Measurements from ENCODE around the gene ZNF593. TPM values are rescaled to one million over a fixed set of nuclear protein-coding genes. Genes with fewer than 3 reads are reported as not detected.

ZNF593 gene
- total and polyA plus RNA-seq, 9 of the 15 experiments (the other 6 are each of a cell fraction or from before 2014, with no cell fraction given) = 9.8 to 334 (median 48.2) TPM

- peak; percentile 70 to 85 for TF ChIP-seq E2F6 (IDR thresholded peaks at IDR 0.05; ENCODE audit: borderline replicate concordance in 1 of 2, extremely low read depth in 1 of 2, insufficient read depth in 1 of 2, insufficient read length in 1 of 2, low read depth in 1 of 2, low read length in 1 of 2, poor library complexity in 1 of 2, severe bottlenecking in 1 of 2)
- 0 out of 2 replicates have a peak, but pooled peaks have one; percentile 54 for TF ChIP-seq PTBP1 (IDR thresholded peaks at IDR 0.05; ENCODE audit: low read depth, low read length)
- peak in 1 of 2 experiments; percentile 92; a peak in 2 of 4 replicates for TF ChIP-seq NONO (IDR thresholded peaks at IDR 0.05; ENCODE audit: low read depth in 2 of 2, low read length in 1 of 2)
- 0 out of 2 replicates have a peak, but pooled peaks have one; percentile 67 for TF ChIP-seq CAMTA2 (CRISPR knock-in tag; conservative IDR thresholded peaks at IDR 0.05)
- TF ChIP-seq ATF1 (CRISPR knock-in tag; IDR thresholded peaks at IDR 0.05) = no peak
- peak; percentile 62; the same call in 1 of the 2 replicates for TF ChIP-seq ATF1 (tag; IDR thresholded peaks at IDR 0.05)
- TF ChIP-seq ZNF740 (CRISPR knock-in tag; IDR thresholded peaks at IDR 0.05) = no peak
- no peak for TF ChIP-seq ZNF740 (tag; IDR thresholded peaks at IDR 0.05)
- 0 out of 2 replicates have a peak, but pooled peaks have one; percentile 2 for TF ChIP-seq TFE3 (CRISPR knock-in tag; IDR thresholded peaks at IDR 0.05)
- TF ChIP-seq SMAD4 (CRISPR knock-in tag; conservative IDR thresholded peaks at IDR 0.05) = peak; percentile 83
- peak; percentile 60; the same call in 1 of the 2 replicates for TF ChIP-seq ZNF766 (CRISPR knock-in tag; conservative IDR thresholded peaks at IDR 0.05)
- no peak for TF ChIP-seq SRSF9 (IDR thresholded peaks at IDR 0.05; ENCODE audit: borderline replicate concordance, low read depth, low read length)
- 0 out of 2 replicates have a peak, but pooled peaks have one; percentile 78 for TF ChIP-seq ZBTB1 (CRISPR knock-in tag; IDR thresholded peaks at IDR 0.05; ENCODE audit: borderline replicate concordance, low read depth)
- TF ChIP-seq ZNF77 (CRISPR knock-in tag; IDR thresholded peaks at IDR 0.05) = no peak
- no peak for TF ChIP-seq SAFB2 (IDR thresholded peaks at IDR 0.05; ENCODE audit: borderline replicate concordance, low read depth, low read length, severe bottlenecking)
- TF ChIP-seq ELK3 (CRISPR knock-in tag; IDR thresholded peaks at IDR 0.05) = no peak
- TF ChIP-seq RBM25 (IDR thresholded peaks at IDR 0.05; ENCODE audit: low read depth, low read length, severe bottlenecking) = peak; percentile 100
Observed at GRCh38 chr1:26164036-26164860, 5.5 kb upstream of the ZNF593 start (continued).
